Transverse colon (tissue), 4 donors: ENCODE results near the gene GSG1L2. TPM values are rescaled to one million over a fixed set of nuclear protein-coding genes. Genes with fewer than 3 reads are reported as not detected.

Experiments used
- DNase-seq: peaks from one replicate; pipeline ENCODE4 v3.0.0-alpha.2; 2019
- H3K27ac ChIP-seq, 4 donors: fragments of 200-600 bp; sonication (generic); 2 replicates each; pipeline ENCODE4 v1.5.1; 2016 to 2018; ENCODE audit warnings: inconsistent platforms in 4 of 4
- H3K27me3 ChIP-seq: fragments of 200-600 bp; sonication (generic); 2 replicates; pipeline ENCODE4 v1.5.1; 2017; ENCODE audit warnings: inconsistent platforms
- H3K36me3 ChIP-seq, 4 donors: fragments of 200-600 bp; sonication (generic); 2 replicates each; pipeline ENCODE4 v1.5.1; 2017 to 2019; ENCODE audit warnings: inconsistent platforms in 4 of 4
- H3K4me1 ChIP-seq, 4 donors: fragments of 200-600 bp; sonication (generic); 2 replicates each; pipeline ENCODE4 v1.5.1; 2017 to 2020; ENCODE audit warnings: inconsistent platforms in 4 of 4
- H3K4me3 ChIP-seq, 4 donors: fragments of 200-600 bp; sonication (generic); 1 replicate in 1 of 4; 2 replicates in 3 of 4; pipeline versions ENCODE4 v1.5.1 to v1.6.1; 2017 to 2019; ENCODE audit warnings: inconsistent platforms in 4 of 4
- H3K9me3 ChIP-seq, 2 donors: fragments of 200-600 bp; sonication (generic); 2 replicates each; pipeline ENCODE4 v1.5.1; 2017 to 2019; ENCODE audit warnings: inconsistent platforms in 2 of 2
- EP300 ChIP-seq: sonication (generic); formaldehyde crosslinking; IDR thresholded peaks from one replicate; pipeline ENCODE4 v1.6.1; 2017; ENCODE audit warnings: antibody characterized with exemption, low read depth
- POLR2A ChIP-seq: fragments of 450-650 bp; IDR thresholded peaks from one replicate; pipeline ENCODE4 v1.6.1; 2016; ENCODE audit warnings: antibody characterized with exemption, mild to moderate bottlenecking, moderate library complexity
- POLR2AphosphoS5 ChIP-seq, 3 donors: sonication (generic); formaldehyde crosslinking; IDR thresholded peaks; one replicate each; pipeline ENCODE4 v1.6.1; 2016; ENCODE audit warnings: antibody characterized with exemption in 3 of 3
- WGBS, 2 donors: methylation state at CpG; one replicate each; pipeline ENCODE4 v1.1.5; 2018; ENCODE audit warnings: low coverage in 1 of 2; 5-methylcytosine and 5-hydroxymethylcytosine counted together
- in situ Hi-C, 4 donors: fragments of 200-750 bp; cut with MboI; loops; one replicate each; pipeline versions ENCODE4 v1.15.0 to v1.15.1; 2017; ENCODE audit warnings: low sequenced_read_pairs in 3 of 4, low pct_ligation_motif_present in 1 of 4, low pct_unique_long_range_greater_than_20kb in 1 of 4
- intact Hi-C: fragments of 100-400 bp; cut with DNase I; formaldehyde crosslinking; loops from one replicate; pipeline ENCODE4 v1.15.1; 2023; ENCODE audit warnings: low total_unique reads
- total RNA-seq, 4 donors: library from RNA; depleted of rRNA; stranded (reverse); fragments of >200 nt; gene quantifications; one replicate each; pipeline ENCODE4 v1.1.0, GENCODE V29; 2016
- TF ChIP-seq, protein P1 (sequence below), 5 experiments: fragments of 200-600 bp in 3 of 5; fragments of 450-650 bp in 2 of 5; sonication (generic) in 3 of 5; IDR thresholded peaks; 1 replicate in 2 of 5; 2 replicates in 3 of 5; pipeline ENCODE4 v1.5.1; 2016 to 2017; ENCODE audit warnings: antibody characterized with exemption in 5 of 5, inconsistent platforms in 3 of 5, mild to moderate bottlenecking in 2 of 5, moderate library complexity in 1 of 5

GSG1L2 gene
- total RNA-seq, 4 donors from 2014 or later, result not detected

DNA sequence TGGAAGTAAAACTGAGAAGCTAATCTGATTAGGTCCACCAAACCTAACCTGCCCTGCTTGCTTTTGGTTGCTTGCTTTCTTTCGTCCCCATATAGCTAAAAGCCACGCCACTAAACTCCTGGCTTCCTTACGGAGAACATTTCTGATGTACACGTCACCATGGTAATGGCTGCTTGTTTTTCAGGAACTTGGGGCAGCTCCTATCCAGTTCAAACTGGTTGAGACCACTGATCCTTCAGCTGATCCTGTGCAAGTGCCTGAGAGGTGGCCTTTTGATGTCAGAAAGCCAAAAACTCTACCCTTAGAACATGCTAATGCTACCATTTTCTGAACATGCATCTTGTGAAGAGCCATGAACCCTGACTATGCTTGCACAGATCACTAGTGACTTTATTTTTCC is 16.1 kb downstream of the GSG1L2 start:
- WGBS, 2 donors, result 50 to 70% methylated on average over 2 to 4 of the region's 4 CpGs
- TF ChIP-seq POLR2AphosphoS5 (IDR thresholded peaks at IDR 0.05) (no peak), POLR2A (no peak), EP300 (no peak)
- TF ChIP-seq, protein P1, sequence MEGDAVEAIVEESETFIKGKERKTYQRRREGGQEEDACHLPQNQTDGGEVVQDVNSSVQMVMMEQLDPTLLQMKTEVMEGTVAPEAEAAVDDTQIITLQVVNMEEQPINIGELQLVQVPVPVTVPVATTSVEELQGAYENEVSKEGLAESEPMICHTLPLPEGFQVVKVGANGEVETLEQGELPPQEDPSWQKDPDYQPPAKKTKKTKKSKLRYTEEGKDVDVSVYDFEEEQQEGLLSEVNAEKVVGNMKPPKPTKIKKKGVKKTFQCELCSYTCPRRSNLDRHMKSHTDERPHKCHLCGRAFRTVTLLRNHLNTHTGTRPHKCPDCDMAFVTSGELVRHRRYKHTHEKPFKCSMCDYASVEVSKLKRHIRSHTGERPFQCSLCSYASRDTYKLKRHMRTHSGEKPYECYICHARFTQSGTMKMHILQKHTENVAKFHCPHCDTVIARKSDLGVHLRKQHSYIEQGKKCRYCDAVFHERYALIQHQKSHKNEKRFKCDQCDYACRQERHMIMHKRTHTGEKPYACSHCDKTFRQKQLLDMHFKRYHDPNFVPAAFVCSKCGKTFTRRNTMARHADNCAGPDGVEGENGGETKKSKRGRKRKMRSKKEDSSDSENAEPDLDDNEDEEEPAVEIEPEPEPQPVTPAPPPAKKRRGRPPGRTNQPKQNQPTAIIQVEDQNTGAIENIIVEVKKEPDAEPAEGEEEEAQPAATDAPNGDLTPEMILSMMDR (IDR thresholded peaks at IDR 0.05), result no peak

DNA sequence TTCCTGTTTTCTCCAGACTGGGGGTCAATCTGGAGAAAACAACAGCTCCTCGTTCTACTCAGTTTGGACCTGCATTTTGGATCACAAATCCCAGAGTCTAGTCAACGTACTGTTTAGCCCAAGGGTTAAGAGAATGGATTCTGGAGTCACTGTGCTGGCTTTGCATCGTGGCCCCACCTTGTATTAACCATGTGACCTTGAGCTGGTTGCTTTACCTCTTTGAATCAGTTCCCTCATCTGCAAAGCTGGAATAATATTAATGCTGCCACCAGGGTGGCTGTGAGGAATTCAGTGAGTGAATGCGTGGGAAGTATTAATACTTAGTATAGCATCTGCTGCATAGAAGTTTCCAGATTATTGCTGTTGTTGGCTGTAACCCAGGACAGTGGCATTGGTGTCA is 19.2 kb downstream of the GSG1L2 start:
- H3K27me3 ChIP-seq, result no peaks in the 10 kb centered on the region
- intact Hi-C loops, result no loop called here
- no peaks in the 10 kb centered on the region for H3K4me1 ChIP-seq
- WGBS, 2 donors, result 54 to 60% methylated on average over 2 to 4 of the region's 4 CpGs
- no peak for TF ChIP-seq POLR2AphosphoS5 (IDR thresholded peaks at IDR 0.05)
- TF ChIP-seq POLR2A, result no peak
- TF ChIP-seq, protein P1 (IDR thresholded peaks at IDR 0.05), result no peak
- TF ChIP-seq EP300, result no peak
- no peaks in the 10 kb centered on the region for H3K36me3 ChIP-seq
- no peak overlapping the region for H3K4me3 ChIP-seq
- in situ Hi-C loops, result no loop called here
- H3K9me3 ChIP-seq, result no peaks in the 10 kb centered on the region
- H3K27ac ChIP-seq, result no peak overlapping the region
- no peak for DNase-seq

More for the DNA sequence above, 16.1 kb downstream of the GSG1L2 start:
- Histone ChIP-seq H3K4me1 (no peaks in the 10 kb centered on the region), H3K27me3 (no peaks in the 10 kb centered on the region), H3K36me3 (no peaks in the 10 kb centered on the region), H3K9me3 (no peaks in the 10 kb centered on the region), H3K4me3 (no peak overlapping the region), H3K27ac (no peak overlapping the region)
- in situ Hi-C loops (no loop called here), intact Hi-C loops (no loop called here)
- no peak for DNase-seq

DNA sequence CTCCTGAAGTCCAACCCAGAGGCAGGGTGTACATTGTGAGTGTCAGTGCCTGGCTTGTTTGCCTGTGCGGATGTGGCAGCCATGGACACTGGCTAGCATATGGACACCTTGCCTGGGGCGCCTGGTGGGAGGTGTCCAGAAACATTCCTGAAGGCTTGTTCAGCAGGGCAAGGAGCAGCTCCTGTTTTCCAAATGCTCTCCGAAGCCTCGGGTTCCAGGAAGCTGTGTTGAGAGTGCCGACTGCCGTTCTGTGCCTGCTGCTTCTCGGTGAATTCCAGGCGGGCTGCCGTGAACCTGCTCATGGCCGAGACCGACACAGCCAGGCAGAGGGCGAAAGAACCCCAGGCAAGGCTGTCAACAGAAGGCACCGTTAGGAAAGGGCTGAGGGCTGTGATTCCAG is 19.6 kb downstream of the GSG1L2 start:
- Histone ChIP-seq H3K4me3 (no peak overlapping the region), H3K36me3 (no peaks in the 10 kb centered on the region), H3K9me3 (no peaks in the 10 kb centered on the region), H3K4me1 (no peaks in the 10 kb centered on the region), H3K27ac (no peak overlapping the region), H3K27me3 (no peaks in the 10 kb centered on the region)
- in situ Hi-C loops (no loop called here), intact Hi-C loops (no loop called here)
- WGBS, 2 donors, result 50 to 82% methylated on average over 2 to 13 of the region's 13 CpGs
- TF ChIP-seq, protein P1 (IDR thresholded peaks at IDR 0.05), result no peak
- no peak for TF ChIP-seq POLR2A
- no peak for TF ChIP-seq EP300
- no peak for TF ChIP-seq POLR2AphosphoS5 (IDR thresholded peaks at IDR 0.05)
- DNase-seq, result no peak

DNA sequence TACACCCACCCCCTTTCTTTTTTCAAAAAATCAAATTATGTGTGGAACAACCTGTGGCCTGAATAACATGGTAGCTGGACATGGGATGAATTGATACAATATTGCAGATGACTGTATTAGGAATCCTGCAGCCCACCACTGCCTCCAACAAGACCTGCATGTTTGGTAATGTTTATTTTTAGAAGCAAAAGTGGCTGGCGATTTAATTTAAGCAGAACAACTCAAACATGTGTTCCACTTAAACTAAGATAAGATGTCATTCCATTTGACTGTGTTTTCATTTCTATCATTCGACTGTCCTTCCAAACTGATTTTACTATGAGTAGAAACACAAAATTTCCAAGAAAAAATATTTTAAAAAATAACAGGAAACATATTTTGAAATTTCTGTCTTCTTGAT is 20.4 kb downstream of the GSG1L2 start:
- 51 to 65% methylated on average over 2 of the region's 2 CpGs for WGBS, 2 donors
- in situ Hi-C loops (no loop called here), intact Hi-C loops (no loop called here)
- Histone ChIP-seq H3K4me1 (no peaks in the 10 kb centered on the region), H3K27ac (no peak overlapping the region), H3K36me3 (no peaks in the 10 kb centered on the region), H3K4me3 (no peak overlapping the region), H3K9me3 (no peaks in the 10 kb centered on the region), H3K27me3 (no peaks in the 10 kb centered on the region)
- TF ChIP-seq, protein P1 (IDR thresholded peaks at IDR 0.05), result no peak
- TF ChIP-seq EP300 (no peak), POLR2AphosphoS5 (IDR thresholded peaks at IDR 0.05) (no peak), POLR2A (no peak)
- DNase-seq, result no peak
